GM18861 (cell line): ENCODE results near the gene OR12D2.
"Not testable (repeated sequence)": the region's sequence is repeated elsewhere in the genome, so short reads cannot be mapped to it uniquely, and the experiment has no call there.

ENCODE experiments used
- ATAC-seq: cut with Tn5 transposase; IDR thresholded peaks from one replicate; pipeline ENCODE4 v1.9.1; 2021; ENCODE audit not compliant: unreplicated experiment

The OR12D2 gene, protein sequence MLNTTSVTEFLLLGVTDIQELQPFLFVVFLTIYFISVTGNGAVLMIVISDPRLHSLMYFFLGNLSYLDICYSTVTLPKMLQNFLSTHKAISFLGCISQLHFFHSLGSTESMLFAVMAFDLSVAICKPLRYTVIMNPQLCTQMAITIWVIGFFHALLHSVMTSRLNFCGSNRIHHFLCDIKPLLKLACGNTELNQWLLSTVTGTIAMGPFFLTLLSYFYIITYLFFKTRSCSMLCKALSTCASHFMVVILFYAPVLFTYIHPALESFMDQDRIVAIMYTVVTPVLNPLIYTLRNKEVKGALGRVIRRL

GRCh38 chr6:29395331-29395730, at the start of gene OR12D2:
Gene OR12D2, plus strand, starts transcription at chr6:29395631. Its CDS starts 1,069 bp downstream, at chr6:29396700.
- no peak for ATAC-seq

DNA sequence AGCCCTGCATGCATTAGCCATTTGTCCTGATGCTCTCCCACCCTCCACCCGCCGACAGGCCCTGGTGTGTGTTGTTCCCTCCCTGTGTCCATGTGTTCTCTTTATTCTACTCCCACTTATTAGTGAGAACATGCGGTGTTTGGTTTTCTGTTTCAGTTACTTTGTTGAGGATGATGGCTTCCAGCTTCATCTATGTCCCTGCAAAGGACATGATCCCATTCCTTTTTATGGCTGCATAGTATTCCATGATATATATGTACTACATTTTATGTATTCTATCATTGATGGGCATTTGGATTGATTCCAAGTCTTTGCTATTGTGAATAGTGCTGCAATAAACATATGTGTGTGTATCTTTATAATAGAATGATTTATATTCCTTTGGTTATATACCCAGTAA, 46.1 kb upstream of the OR12D2 start:
- ATAC-seq: not testable (repeated sequence)

- ATAC-seq: no peak
Observed at GRCh38 chr6:29354980-29355379, 40.5 kb upstream of the OR12D2 start.

- no peak for ATAC-seq
Observed at GRCh38 chr6:29355603-29356002, 39.8 kb upstream of the OR12D2 start.

DNA sequence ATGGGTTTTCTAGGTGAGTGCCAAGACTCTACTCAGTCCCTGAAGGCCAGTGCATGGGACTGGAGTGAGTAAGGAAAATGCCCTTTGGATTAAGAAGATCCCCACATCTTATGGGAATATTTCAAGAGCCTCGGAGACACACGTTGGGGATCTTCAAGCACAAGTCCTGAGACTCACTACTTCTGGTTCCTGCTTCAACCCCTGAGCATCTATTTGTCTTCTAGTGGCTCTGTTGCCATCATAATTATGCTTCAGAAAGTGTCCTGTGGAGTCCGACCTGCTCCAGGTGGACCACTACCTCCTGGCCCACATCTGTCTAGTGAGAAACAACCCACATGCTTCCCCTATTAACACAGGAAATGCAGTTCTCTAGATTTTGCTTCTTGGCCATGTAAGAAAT, 26.7 kb upstream of the OR12D2 start, which contains the start of gene OR5V1:
OR5V1 (minus strand) TSS at position 101 of the 400 bp plus-strand sequence. CDS start 12,670 bp downstream, outside the sequence.
- ATAC-seq: no peak

- ATAC-seq: no peak
Observed at GRCh38 chr6:29375191-29375590, 20.2 kb upstream of the OR12D2 start, which contains the start of gene OR12D3. Gene OR12D3, minus strand, starts transcription at chr6:29375291. Its CDS starts 4 bp downstream, at chr6:29375287.

- no peak for ATAC-seq
Observed at GRCh38 chr6:29376003-29376402, 19.4 kb upstream of the OR12D2 start.

- ATAC-seq: no peak
Observed at GRCh38 chr6:29388533-29388932, 6.9 kb upstream of the OR12D2 start.

DNA sequence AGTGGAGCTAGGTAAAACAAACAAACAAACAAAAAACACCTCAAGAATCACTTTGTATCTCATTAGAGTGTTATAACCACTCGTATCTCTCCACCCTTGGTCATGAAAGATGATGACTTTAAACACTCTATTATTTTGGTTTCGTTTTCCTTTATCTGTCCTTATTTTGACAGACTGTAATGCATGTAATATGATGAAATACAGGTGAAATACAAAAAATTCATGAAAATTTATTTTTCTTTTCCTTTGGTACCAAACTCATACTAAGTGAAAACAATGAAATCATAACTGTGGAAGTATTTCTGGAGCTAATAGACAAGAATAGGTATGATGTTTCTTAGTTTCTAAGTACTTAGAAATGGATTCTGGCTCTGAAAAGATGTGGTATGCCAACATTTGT, 4.1 kb downstream of the OR12D2 start:
- ATAC-seq: no peak

DNA sequence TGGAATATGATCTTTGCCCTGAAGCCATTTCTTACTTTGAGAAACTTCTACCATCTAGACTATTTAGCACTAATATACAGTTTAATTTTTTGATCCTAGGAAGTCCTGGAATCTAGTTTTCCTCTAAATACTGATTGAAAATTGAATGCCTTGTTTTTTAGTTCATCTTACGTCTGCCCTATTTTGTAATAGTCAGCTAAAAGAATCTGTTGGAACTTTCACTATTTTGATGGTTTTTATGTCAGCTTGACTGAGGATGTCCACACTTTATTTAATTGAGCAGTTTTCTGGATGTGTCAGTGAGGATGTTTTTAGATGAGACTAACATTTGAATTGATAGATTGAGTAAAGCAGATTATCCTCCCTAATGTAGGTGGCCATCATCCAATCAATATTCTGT, 8.4 kb downstream of the OR12D2 start:
- no peak for ATAC-seq

- ATAC-seq: no peak
Observed at GRCh38 chr6:29414588-29414987, 19.2 kb downstream of the OR12D2 start, which contains the start of gene OR12D1. Gene OR12D1, plus strand, starts transcription at chr6:29414928.

GRCh38 chr6:29419516-29419915, 24.1 kb downstream of the OR12D2 start:
- ATAC-seq: no peak

DNA sequence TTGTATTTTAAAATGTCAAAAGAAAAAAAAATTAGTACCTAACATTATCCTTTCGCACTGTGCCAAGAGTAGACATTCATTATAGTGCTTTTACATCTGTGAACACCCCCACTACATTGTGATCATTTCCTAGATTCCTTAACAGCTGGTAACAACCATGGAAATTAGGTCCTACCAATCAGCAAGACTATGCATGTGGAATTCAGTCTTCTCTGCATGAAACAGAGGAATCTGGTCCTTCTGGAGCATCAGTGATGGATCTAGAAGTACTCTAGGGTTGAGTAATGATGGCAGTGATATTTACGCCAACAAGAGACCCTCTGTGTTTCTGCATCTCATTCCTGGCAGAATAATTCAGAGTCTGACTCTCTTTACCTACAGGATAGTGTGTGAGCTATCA, 28.7 kb downstream of the OR12D2 start:
- no peak for ATAC-seq

GRCh38 chr6:29424575-29424974, 29.1 kb downstream of the OR12D2 start:
- no peak for ATAC-seq

DNA sequence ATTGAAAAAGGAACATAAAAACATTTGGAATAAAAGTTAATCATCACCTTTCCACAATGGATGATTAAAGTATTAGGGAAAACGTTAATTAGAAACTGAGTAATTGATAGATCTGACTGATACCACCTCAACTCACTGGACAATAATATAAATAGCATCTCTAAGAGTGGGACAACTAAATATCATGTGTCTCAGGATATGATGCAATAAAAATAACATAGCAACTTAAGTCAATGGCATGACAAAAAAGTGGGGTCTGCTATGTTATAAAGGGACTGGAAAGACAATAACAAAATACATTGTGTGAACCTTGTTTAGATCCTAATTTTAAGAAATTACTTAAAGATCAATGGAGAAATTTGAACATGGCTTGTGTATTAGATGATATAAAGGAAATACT, 29.6 kb downstream of the OR12D2 start:
- no peak for ATAC-seq

- no peak for ATAC-seq
Observed at GRCh38 chr6:29426654-29427053, 31.2 kb downstream of the OR12D2 start.

- not testable (repeated sequence) for ATAC-seq
Observed at GRCh38 chr6:29436730-29437129, 41.3 kb downstream of the OR12D2 start.

DNA sequence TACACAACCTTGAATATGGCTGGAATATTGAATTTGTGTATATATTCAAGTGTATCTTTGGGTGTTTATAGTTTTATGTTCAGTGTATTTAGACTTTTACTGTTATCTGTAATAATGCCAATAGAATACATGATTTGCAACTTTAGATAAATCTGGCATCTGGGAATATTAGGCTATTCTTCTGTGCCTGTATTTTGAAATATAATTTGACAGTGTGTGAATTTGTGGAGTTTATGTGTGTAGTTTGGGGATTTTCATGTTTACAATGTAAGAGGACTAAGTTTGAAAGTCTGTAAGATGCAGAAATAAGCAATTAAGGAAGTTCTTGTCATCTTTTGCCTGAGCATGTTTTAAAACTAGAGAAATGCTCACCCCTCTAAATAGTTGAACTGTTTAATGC, 43.6 kb downstream of the OR12D2 start, which contains the start of gene OR10C1:
OR10C1 (plus strand) TSS at position 301 of the 400 bp plus-strand sequence. CDS start 710 bp downstream, outside the sequence.
- ATAC-seq: no peak

GRCh38 chr6:29442719-29443118, 47.3 kb downstream of the OR12D2 start:
- ATAC-seq: no peak

GRCh38 chr6:29444031-29444430, 48.6 kb downstream of the OR12D2 start:
- not testable (repeated sequence) for ATAC-seq
